ENCODE data around the gene GRK5. TPM values are rescaled to one million over a fixed set of nuclear protein-coding genes. Genes with fewer than 3 reads are reported as not detected.
"Not testable (repeated sequence)": the region's sequence is repeated elsewhere in the genome, so short reads cannot be mapped to it uniquely, and the experiment has no call there.

Gene GRK5
- total and polyA plus RNA-seq, 2 donors = 23.8 to 27.0 TPM

DNA sequence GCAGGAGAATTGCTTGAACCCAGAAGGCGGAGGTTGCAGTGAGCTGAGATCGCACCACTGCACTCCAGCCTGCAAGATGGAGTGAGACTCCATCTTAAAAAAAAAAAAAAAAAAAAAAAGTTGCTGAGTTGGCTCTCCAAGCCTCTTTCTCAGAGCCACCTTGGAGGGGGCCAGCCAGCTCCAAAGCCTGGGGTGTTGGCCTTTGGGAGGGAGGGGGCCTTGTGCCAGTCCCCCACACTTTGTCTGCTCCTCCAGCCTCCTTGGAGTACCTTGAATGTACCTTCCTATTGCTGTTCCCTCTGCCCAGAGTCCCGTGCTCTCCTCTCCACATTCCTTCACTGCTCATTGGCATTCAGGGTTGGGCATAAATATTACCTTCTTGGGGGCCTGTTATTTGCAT is 62.4 kb downstream of the GRK5 start:
- 96% methylated on average over 3 of the region's 3 CpGs for WGBS
- Histone ChIP-seq H3K4me3 (ENCODE audit: low read depth, low read length) (no peak overlapping the region), H3K4me1 (ENCODE audit: insufficient read depth) (peaks cover 3% of the 10 kb centered on the region), H3K36me3 (ENCODE audit: insufficient read depth) (no peaks in the 10 kb centered on the region), H3K27ac (ENCODE audit: low read depth) (no peak overlapping the region)
- no peak for DNase-seq (ENCODE audit: extremely low spot score)

DNA sequence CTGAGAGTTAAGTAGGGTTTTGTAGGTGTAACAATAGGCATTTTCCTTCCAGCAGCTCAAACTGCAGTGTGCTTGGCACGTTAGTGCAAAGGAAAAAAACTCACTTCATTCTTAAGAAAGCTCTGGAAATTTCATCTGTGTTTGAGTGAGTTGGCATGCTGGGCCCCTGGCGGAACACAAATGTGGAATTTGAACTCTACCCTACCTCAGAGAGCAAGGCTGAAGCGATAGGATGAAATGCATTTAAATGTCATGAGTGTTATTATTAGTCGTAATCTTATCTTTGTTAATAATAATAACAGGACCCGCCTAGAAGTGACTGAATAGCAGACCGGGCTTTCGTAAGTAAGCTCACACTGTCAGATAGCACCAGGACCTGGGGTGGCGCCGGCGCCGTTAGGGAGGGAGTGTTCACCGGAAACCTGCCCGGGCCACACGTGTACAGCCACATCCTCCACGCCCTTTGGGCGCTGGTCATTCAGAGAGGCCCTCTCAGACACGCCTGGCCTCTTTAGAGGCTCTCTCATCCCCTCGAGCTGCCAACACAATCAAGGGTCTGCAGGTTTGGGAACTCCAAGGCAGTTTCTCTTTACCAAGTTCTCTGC is 63.5 kb downstream of the GRK5 start:
- no peak for DNase-seq (ENCODE audit: extremely low spot score)
- 19% methylated on average over 18 of the region's 18 CpGs for WGBS
- peaks cover 3% of the 10 kb centered on the region for H3K4me1 ChIP-seq (ENCODE audit: insufficient read depth)
- no peaks in the 10 kb centered on the region for H3K36me3 ChIP-seq (ENCODE audit: insufficient read depth)
- H3K4me3 ChIP-seq (ENCODE audit: low read depth, low read length) = no peak overlapping the region
- no peak overlapping the region for H3K27ac ChIP-seq (ENCODE audit: low read depth)

GRCh38 chr10:119272338-119272734 is 65.0 kb downstream of the GRK5 start:
- not testable (repeated sequence) for H3K4me3 ChIP-seq (ENCODE audit: low read depth, low read length); H3K4me1 ChIP-seq (ENCODE audit: insufficient read depth); H3K36me3 ChIP-seq (ENCODE audit: insufficient read depth); H3K27ac ChIP-seq (ENCODE audit: low read depth); DNase-seq (ENCODE audit: extremely low spot score)
- WGBS = 94% methylated on average over 7 of the region's 7 CpGs

- WGBS = 89% methylated on average over 9 of the region's 9 CpGs
- DNase-seq (ENCODE audit: extremely low spot score) = no peak
- Histone ChIP-seq H3K36me3 (ENCODE audit: insufficient read depth) (no peaks in the 10 kb centered on the region), H3K4me1 (ENCODE audit: insufficient read depth) (peaks cover 3% of the 10 kb centered on the region), H3K27ac (ENCODE audit: low read depth) (no peak overlapping the region), H3K4me3 (ENCODE audit: low read depth, low read length) (no peak overlapping the region)
Measured at GRCh38 chr10:119272736-119273135, 65.4 kb downstream of the GRK5 start.

- Histone ChIP-seq H3K4me3 (ENCODE audit: low read depth, low read length) (no peak overlapping the region), H3K4me1 (ENCODE audit: insufficient read depth) (peaks cover 3% of the 10 kb centered on the region), H3K27ac (ENCODE audit: low read depth) (no peak overlapping the region), H3K36me3 (ENCODE audit: insufficient read depth) (no peaks in the 10 kb centered on the region)
- WGBS = 97% methylated on average over 8 of the region's 8 CpGs
- DNase-seq (ENCODE audit: extremely low spot score) = no peak
Measured at GRCh38 chr10:119273413-119273812, 66.0 kb downstream of the GRK5 start.

DNA sequence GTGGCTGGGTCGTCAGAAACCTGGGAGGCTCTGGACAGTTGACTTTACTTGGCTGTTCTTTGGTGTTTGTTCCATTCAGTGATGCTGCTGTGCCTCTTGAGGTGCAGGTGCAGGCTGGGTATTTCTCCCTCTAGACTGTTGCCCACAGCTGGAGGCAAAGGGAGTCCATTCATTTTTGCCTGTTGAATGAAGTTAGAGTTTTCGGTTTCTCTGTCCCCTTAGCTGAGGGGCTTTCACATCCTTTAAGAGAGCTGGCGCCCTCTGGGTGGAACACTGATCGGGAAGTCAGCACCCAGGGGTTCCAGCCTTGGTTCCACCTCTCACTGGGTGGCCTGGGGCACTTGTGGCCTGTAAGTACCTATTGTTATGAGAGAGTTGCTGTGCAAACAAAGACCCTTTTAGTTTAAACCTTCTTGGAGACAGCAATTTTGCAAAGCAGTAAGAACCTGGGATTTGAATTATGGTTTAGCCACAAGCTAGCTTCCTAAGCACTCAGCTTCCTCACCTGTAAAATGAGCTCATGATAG is 67.2 kb downstream of the GRK5 start:
- no peak overlapping the region for H3K27ac ChIP-seq (ENCODE audit: low read depth)
- DNase-seq (ENCODE audit: extremely low spot score) = no peak
- H3K36me3 ChIP-seq (ENCODE audit: insufficient read depth) = no peaks in the 10 kb centered on the region
- peaks cover 3% of the 10 kb centered on the region for H3K4me1 ChIP-seq (ENCODE audit: insufficient read depth)
- 95% methylated on average over 4 of the region's 4 CpGs for WGBS
- H3K4me3 ChIP-seq (ENCODE audit: low read depth, low read length) = no peak overlapping the region

- H3K27ac ChIP-seq (ENCODE audit: low read depth) = no peak overlapping the region
- 80% methylated on average over 5 of the region's 5 CpGs for WGBS
- H3K4me1 ChIP-seq (ENCODE audit: insufficient read depth) = peaks cover 3% of the 10 kb centered on the region
- no peak for DNase-seq (ENCODE audit: extremely low spot score)
- H3K4me3 ChIP-seq (ENCODE audit: low read depth, low read length) = no peak overlapping the region
- no peaks in the 10 kb centered on the region for H3K36me3 ChIP-seq (ENCODE audit: insufficient read depth)
Measured at GRCh38 chr10:119275085-119275484, 67.7 kb downstream of the GRK5 start.

- H3K4me1 ChIP-seq (ENCODE audit: insufficient read depth); H3K36me3 ChIP-seq (ENCODE audit: insufficient read depth); DNase-seq (ENCODE audit: extremely low spot score); H3K27ac ChIP-seq (ENCODE audit: low read depth); H3K4me3 ChIP-seq (ENCODE audit: low read depth, low read length): not testable (repeated sequence)
- 90% methylated on average over 2 of the region's 4 CpGs for WGBS
Measured at GRCh38 chr10:119276194-119276593, 68.8 kb downstream of the GRK5 start.

GRCh38 chr10:119278126-119278709 is 70.8 kb downstream of the GRK5 start:
- no peak overlapping the region for H3K27ac ChIP-seq (ENCODE audit: low read depth)
- H3K4me3 ChIP-seq (ENCODE audit: low read depth, low read length) = no peak overlapping the region

DNA sequence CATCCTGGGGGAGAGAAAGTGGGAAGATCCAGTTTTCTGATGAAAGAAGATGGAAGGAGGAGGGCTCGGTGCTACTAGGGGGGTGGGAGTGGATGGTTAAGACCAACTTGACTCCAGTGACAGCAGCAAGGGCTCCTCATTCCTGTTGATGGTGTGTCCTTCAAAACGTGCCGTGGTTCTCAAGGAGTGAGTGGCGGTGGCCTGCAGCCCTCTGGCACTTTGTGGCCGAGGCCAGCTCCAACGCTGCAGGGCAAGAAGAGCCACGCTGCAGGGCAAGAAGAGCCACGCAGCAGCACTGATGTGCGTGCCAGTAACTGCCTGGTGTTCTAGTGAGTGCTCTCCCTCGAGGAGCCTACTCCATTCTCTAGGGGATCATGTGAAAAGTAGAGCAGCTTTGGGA is 72.1 kb downstream of the GRK5 start:
- H3K4me1 ChIP-seq (ENCODE audit: insufficient read depth) = no peaks in the 10 kb centered on the region

More at GRCh38 chr10:119278126-119278709, 70.8 kb downstream of the GRK5 start:
- no peak for DNase-seq (ENCODE audit: extremely low spot score)
- Histone ChIP-seq H3K36me3 (ENCODE audit: insufficient read depth) (no peaks in the 10 kb centered on the region), H3K4me1 (ENCODE audit: insufficient read depth) (no peaks in the 10 kb centered on the region)
- 84% methylated on average over 14 of the region's 14 CpGs for WGBS

DNA sequence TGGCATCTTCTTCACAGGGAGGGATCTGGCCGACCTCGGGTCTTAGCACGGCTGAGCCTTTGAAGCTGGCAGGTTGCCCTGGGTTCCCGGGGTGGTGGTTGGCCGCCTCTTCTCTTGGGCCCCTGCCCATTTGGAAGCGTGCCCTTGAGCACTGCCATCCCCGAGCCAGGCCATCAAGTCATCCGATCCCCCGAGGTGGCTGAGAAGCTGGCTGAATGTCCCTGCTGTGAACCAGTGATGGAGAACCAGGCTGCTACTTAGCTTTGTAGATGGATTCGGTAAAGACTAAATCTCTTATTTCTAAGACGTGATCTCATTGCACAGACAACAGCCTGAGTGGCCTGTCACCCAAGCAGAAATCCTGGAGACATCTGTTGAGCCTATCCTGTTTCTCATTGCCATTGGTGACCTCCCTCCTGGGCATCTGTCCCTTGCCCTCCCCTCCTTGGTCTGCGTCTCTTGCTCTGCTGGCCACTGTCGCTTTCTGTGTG is 74.3 kb downstream of the GRK5 start:
- H3K27ac ChIP-seq (ENCODE audit: low read depth) = no peak overlapping the region
- peaks cover 2% of the 10 kb centered on the region for H3K4me1 ChIP-seq (ENCODE audit: insufficient read depth)
- H3K4me3 ChIP-seq (ENCODE audit: low read depth, low read length) = no peak overlapping the region
- WGBS = 38% methylated on average over 13 of the region's 13 CpGs
- no peak for DNase-seq (ENCODE audit: extremely low spot score)
- H3K36me3 ChIP-seq (ENCODE audit: insufficient read depth) = no peaks in the 10 kb centered on the region

More for the DNA sequence above, 72.1 kb downstream of the GRK5 start:
- H3K36me3 ChIP-seq (ENCODE audit: insufficient read depth) = no peaks in the 10 kb centered on the region
- H3K27ac ChIP-seq (ENCODE audit: low read depth) = no peak overlapping the region
- WGBS = 90% methylated on average over 10 of the region's 10 CpGs
- no peak for DNase-seq (ENCODE audit: extremely low spot score)
- H3K4me3 ChIP-seq (ENCODE audit: low read depth, low read length) = no peak overlapping the region

GRCh38 chr10:119282446-119282845 is 75.1 kb downstream of the GRK5 start:
- peaks cover 2% of the 10 kb centered on the region for H3K4me1 ChIP-seq (ENCODE audit: insufficient read depth)
- WGBS = 96% methylated on average over 9 of the region's 9 CpGs
- DNase-seq (ENCODE audit: extremely low spot score) = no peak
- H3K36me3 ChIP-seq (ENCODE audit: insufficient read depth) = no peaks in the 10 kb centered on the region
- H3K4me3 ChIP-seq (ENCODE audit: low read depth, low read length) = no peak overlapping the region
- H3K27ac ChIP-seq (ENCODE audit: low read depth) = no peak overlapping the region

- Histone ChIP-seq H3K4me3 (ENCODE audit: low read depth, low read length) (no peak overlapping the region), H3K27ac (ENCODE audit: low read depth) (no peak overlapping the region), H3K36me3 (ENCODE audit: insufficient read depth) (no peaks in the 10 kb centered on the region), H3K4me1 (ENCODE audit: insufficient read depth) (peaks cover 2% of the 10 kb centered on the region)
- no peak for DNase-seq (ENCODE audit: extremely low spot score)
- WGBS = 85% methylated on average over 5 of the region's 5 CpGs
Measured at GRCh38 chr10:119283387-119283786, 76.0 kb downstream of the GRK5 start.

GRCh38 chr10:119283818-119284217 is 76.4 kb downstream of the GRK5 start:
- no peaks in the 10 kb centered on the region for H3K36me3 ChIP-seq (ENCODE audit: insufficient read depth)
- DNase-seq (ENCODE audit: extremely low spot score) = no peak
- no peak overlapping the region for H3K4me3 ChIP-seq (ENCODE audit: low read depth, low read length)
- 64% methylated on average over 5 of the region's 5 CpGs for WGBS
- H3K27ac ChIP-seq (ENCODE audit: low read depth) = no peak overlapping the region
- H3K4me1 ChIP-seq (ENCODE audit: insufficient read depth) = peaks cover 2% of the 10 kb centered on the region
